Measurements from ENCODE around the gene TMEM125.

The TMEM125 gene

GRCh38 chr1:43274804-43275180 lies 5.0 kb downstream of the TMEM125 start:
- no peak for DNase-seq

GRCh38 chr1:43275826-43276620 lies 6.2 kb downstream of the TMEM125 start:
- DNase-seq: no peak

DNA sequence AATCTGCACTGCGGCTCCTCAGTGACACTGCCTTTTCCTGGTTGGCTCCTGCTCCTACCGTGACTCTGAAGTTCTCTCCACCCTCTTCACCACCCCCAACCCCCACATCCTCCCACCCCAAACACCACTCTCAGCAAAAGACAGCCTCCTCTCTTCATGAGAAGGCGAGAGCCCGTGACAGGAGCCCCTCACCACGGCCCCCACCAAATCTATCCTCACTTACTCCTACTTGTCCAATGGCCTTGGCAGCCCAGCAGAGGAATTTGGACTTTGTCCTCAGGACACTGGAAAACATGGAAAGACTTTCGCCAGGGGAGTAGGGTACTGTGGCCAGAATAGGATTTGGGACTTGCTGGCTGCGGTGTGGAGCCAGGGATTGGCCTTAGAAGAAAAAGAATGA lies 6.9 kb downstream of the TMEM125 start:
- no peak for DNase-seq

- DNase-seq: no peak
Measured at GRCh38 chr1:43277116-43277876, 7.5 kb downstream of the TMEM125 start.

DNA sequence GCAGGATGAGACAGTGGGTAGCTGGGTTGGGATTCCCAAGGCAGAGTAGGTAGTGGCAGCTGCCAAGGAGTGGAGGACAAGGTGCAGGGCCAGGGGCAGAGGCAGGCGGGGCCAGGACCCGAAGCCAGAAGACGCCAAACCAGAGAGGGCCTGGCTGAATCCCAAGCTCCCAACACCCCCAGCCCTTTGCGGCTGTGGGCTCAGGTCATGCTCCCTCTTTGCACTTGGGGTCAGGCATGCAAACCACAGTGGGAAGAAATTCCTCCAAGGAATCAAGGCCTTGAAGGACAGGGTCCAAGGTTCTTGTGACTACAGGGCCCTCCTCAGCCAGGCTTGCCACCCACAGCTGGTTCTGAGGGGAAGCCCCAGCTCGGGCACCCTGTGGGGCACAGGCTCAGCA lies 9.4 kb downstream of the TMEM125 start:
- DNase-seq: no peak

GRCh38 chr1:43279666-43280065 lies 9.9 kb downstream of the TMEM125 start:
- DNase-seq: no peak

DNA sequence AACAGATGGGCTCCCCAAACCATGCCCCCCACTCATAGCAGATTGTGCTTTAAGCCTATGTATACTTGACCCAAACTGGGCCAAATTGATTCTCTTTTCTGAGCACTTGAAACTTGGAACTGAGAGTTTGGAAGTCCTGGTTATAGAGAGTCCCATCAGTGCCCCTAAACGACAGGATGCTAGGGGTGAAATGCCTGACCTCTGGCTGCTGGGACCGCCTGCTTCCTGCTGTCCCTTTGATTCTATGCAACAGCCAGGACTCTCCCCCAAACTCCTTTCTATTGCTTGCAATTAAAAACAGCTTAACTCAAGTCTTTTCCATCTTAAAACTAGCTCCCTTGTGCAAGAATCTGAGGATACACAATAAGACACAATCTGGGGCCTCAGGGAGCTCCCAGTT lies 10.9 kb downstream of the TMEM125 start:
- no peak for DNase-seq

- DNase-seq: no peak
Measured at GRCh38 chr1:43282220-43283195, 12.7 kb downstream of the TMEM125 start.

DNA sequence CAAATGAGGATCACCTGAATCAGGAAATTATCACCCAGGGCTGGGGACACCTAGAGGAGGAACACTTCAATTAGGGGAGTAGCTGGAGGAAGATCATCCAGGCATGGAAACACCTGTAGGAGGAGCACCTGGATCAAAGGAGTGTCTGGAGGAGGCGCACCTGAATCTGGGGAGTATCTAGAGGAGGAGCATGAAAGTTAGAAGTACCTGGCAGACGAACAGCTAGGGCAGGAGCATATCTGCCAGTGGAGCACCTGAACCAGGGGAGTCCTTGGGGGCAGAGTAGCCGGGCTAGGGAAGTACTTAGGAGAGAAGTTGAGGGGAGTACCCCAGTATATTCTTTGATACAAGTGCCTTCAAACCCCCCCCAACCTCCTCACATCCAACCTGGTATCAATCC lies 14.3 kb downstream of the TMEM125 start:
- no peak for DNase-seq

- no peak for DNase-seq
Measured at GRCh38 chr1:43284546-43285110, 14.8 kb downstream of the TMEM125 start.

DNA sequence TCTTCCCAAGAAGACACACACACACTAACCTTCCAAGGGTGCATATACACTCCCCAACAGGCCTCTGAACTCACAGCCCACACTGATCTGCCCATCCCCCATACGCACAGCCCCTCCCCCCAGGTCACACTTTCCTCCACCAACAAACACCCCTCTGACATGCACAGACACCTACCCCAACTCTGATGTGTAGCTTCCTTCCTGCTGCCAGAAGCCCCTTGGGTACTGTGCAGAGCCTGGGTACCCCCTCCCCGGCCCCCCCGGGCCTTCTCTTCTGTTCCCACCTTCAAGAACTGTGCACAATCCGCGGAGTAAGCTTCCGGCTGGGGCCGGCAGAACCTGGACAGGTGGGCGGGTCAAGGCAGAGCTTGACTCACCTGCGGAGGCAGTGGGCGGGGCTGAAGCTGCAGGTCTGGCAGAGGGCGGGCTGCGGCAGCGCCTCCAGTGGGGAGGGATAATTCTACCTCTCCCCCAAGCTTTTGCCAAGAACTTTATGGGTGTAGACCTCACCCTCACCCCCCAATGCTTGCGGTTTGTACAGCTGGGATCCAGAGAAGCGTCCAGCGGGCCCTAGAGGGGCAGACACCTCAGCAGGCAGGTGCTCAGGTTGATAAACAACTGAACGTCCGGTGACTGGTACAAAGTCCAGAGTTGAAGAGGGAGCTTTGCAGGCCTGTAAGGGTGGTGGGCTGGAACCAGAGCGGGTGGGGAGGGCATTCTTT lies 15.6 kb downstream of the TMEM125 start, which contains the start of gene C1orf210:
Gene C1orf210, minus strand, starts transcription at position 313 of the 722 bp plus-strand sequence. CDS start 2,311 bp downstream, outside the sequence.
- no peak for DNase-seq

DNA sequence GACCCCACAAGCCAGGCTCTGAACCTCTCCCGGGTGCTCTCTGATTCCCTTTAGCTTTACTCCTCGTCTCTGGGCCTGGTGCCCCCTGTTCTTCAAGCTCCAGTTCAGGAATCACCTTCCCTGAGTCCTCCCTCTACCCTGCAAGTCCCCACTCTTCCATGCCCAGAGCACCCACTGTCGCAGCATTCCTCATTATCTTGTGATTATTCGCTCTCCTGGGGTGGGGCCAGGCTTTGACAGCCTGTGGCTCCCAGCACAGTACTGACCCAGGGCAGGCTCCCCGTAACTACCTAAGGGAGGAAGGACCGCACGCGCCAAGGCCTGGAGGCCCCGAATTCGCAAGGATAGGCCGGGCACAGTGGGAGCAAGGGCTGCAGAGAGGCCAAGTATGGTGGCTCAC lies 16.3 kb downstream of the TMEM125 start:
- no peak for DNase-seq

- DNase-seq: no peak
Measured at GRCh38 chr1:43286533-43286932, 16.8 kb downstream of the TMEM125 start.

GRCh38 chr1:43288058-43288784 lies 18.4 kb downstream of the TMEM125 start:
- no peak for DNase-seq

GRCh38 chr1:43288785-43289706 lies 19.3 kb downstream of the TMEM125 start:
- no peak for DNase-seq

DNA sequence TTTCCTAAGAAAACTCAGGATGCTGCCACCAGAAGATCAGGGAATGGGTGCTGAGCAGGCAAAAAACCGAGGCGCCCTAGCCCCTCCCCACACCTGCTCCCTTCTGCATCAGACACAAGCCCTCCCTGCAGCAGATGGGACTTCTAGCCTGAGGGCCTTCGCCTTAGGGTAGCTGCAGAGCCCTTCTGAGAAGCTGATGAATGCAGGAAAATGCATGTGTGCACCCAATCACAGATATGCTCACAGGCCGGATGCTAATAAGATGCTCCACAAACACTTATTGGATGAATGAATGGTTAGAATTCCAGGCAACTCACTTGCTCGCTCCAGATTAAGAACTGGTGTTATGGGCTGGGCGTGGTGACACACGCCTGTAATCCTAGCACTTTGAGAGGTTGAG lies 22.4 kb downstream of the TMEM125 start:
- DNase-seq: no peak

DNA sequence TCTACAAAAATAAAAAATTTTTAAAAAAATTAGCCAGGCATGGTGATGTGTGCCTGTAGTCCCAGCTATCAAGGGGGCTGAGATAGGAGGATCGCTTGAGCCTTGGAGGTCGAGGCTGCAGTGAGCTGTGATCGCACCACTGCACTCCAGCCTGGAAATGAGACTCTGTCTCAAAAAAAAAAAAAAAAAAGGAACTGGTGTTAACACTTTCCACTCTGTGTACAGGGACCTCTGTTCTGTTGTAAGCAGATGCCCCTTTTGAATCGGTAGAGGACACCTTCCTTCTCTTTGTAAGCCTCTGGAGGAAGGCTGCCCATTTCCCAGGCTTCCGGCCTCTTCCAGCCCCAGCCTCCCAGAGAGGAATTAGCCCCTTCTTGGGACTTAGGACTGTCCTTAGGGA lies 22.9 kb downstream of the TMEM125 start:
- DNase-seq: no peak

- DNase-seq: no peak
Measured at GRCh38 chr1:43293176-43293575, 23.4 kb downstream of the TMEM125 start.

GRCh38 chr1:43293896-43294760 lies 24.3 kb downstream of the TMEM125 start:
- DNase-seq: no peak

Measured in activated T-cell treated with anti-CD3 and anti-CD28 coated beads, Interleukin-2, amount 50 U/mL, for 48 hours (primary cell).